Measurements from ENCODE around the gene SLC16A1.
"Not testable (repeated sequence)": the region's sequence is repeated elsewhere in the genome, so short reads cannot be mapped to it uniquely, and the experiment has no call there.

SLC16A1 gene

GRCh38 chr1:112991402-112992120 lies 35.6 kb upstream of the SLC16A1 start:
- peak overlapping the region; percentile 90 for H3K27ac ChIP-seq

GRCh38 chr1:112990271-112990670 lies 34.3 kb upstream of the SLC16A1 start:
- H3K9me3 ChIP-seq (ENCODE audit: low read depth, low read length), result no peaks in the 10 kb centered on the region
- H3K27ac ChIP-seq, result no peak overlapping the region
- peaks cover 3% of the 10 kb centered on the region; the same call in 1 of the 2 replicates for H3K36me3 ChIP-seq (ENCODE audit: insufficient read depth, low read length)
- no peak for TF ChIP-seq FOXP2 (optimal IDR thresholded peaks at IDR 0.05; ENCODE audit: control extremely low read depth, extremely low read length, insufficient read depth)
- TF ChIP-seq POLR2AphosphoS5 (IDR thresholded peaks at IDR 0.05; ENCODE audit: borderline replicate concordance, low read depth, low read length), result no peak
- TF ChIP-seq EZH2 (IDR thresholded peaks at IDR 0.05), result no peak
- H3K4me3 ChIP-seq, result no peak overlapping the region
- no peak overlapping the region for H3K9ac ChIP-seq (ENCODE audit: insufficient read length)
- no peak for DNase-seq (ENCODE audit: low read depth, low spot score)

More at GRCh38 chr1:112991402-112992120, 35.6 kb upstream of the SLC16A1 start:
- Histone ChIP-seq H3K36me3 (ENCODE audit: insufficient read depth, low read length) (no peaks in the 10 kb centered on the region), H3K4me3 (peak overlapping the region; percentile 26), H3K9me3 (ENCODE audit: low read depth, low read length) (no peaks in the 10 kb centered on the region), H3K9ac (ENCODE audit: insufficient read length) (peak overlapping the region; percentile 49)
- DNase-seq (ENCODE audit: low read depth, low spot score), result no peak
- TF ChIP-seq POLR2AphosphoS5 (IDR thresholded peaks at IDR 0.05; ENCODE audit: borderline replicate concordance, low read depth, low read length), result no peak
- TF ChIP-seq FOXP2 (optimal IDR thresholded peaks at IDR 0.05; ENCODE audit: control extremely low read depth, extremely low read length, insufficient read depth), result no peak
- no peak for TF ChIP-seq EZH2 (IDR thresholded peaks at IDR 0.05)

- DNase-seq (ENCODE audit: low read depth, low spot score), result no peak
- H3K9me3 ChIP-seq (ENCODE audit: low read depth, low read length), result no peaks in the 10 kb centered on the region
- no peak overlapping the region for H3K4me3 ChIP-seq
- no peak overlapping the region for H3K9ac ChIP-seq (ENCODE audit: insufficient read length)
- TF ChIP-seq EZH2 (IDR thresholded peaks at IDR 0.05) (no peak), FOXP2 (optimal IDR thresholded peaks at IDR 0.05; ENCODE audit: control extremely low read depth, extremely low read length, insufficient read depth) (no peak), POLR2AphosphoS5 (IDR thresholded peaks at IDR 0.05; ENCODE audit: borderline replicate concordance, low read depth, low read length) (no peak)
- H3K36me3 ChIP-seq (ENCODE audit: insufficient read depth, low read length), result peaks cover 9% of the 10 kb centered on the region; the same call in 1 of the 2 replicates
- no peak overlapping the region for H3K27ac ChIP-seq
Measured at GRCh38 chr1:112988367-112988766, 32.4 kb upstream of the SLC16A1 start.

GRCh38 chr1:112985123-112985522 lies 29.1 kb upstream of the SLC16A1 start:
- no peak overlapping the region for H3K27ac ChIP-seq
- TF ChIP-seq POLR2AphosphoS5 (IDR thresholded peaks at IDR 0.05; ENCODE audit: borderline replicate concordance, low read depth, low read length), result no peak
- no peak for TF ChIP-seq FOXP2 (optimal IDR thresholded peaks at IDR 0.05; ENCODE audit: control extremely low read depth, extremely low read length, insufficient read depth)
- TF ChIP-seq EZH2 (IDR thresholded peaks at IDR 0.05), result no peak
- no peaks in the 10 kb centered on the region for H3K9me3 ChIP-seq (ENCODE audit: low read depth, low read length)
- no peak overlapping the region for H3K9ac ChIP-seq (ENCODE audit: insufficient read length)
- peaks cover 9% of the 10 kb centered on the region; the same call in 1 of the 2 replicates for H3K36me3 ChIP-seq (ENCODE audit: insufficient read depth, low read length)
- no peak for DNase-seq (ENCODE audit: low read depth, low spot score)
- H3K4me3 ChIP-seq, result no peak overlapping the region

GRCh38 chr1:112983537-112984131 lies 27.6 kb upstream of the SLC16A1 start:
- DNase-seq (ENCODE audit: low read depth, low spot score), result no peak
- Histone ChIP-seq H3K36me3 (ENCODE audit: insufficient read depth, low read length) (peaks cover 9% of the 10 kb centered on the region; the same call in 1 of the 2 replicates), H3K9me3 (ENCODE audit: low read depth, low read length) (no peaks in the 10 kb centered on the region), H3K9ac (ENCODE audit: insufficient read length) (no peak overlapping the region), H3K4me3 (no peak overlapping the region), H3K27ac (no peak overlapping the region)
- TF ChIP-seq POLR2AphosphoS5 (IDR thresholded peaks at IDR 0.05; ENCODE audit: borderline replicate concordance, low read depth, low read length) (no peak), EZH2 (IDR thresholded peaks at IDR 0.05) (no peak), FOXP2 (optimal IDR thresholded peaks at IDR 0.05; ENCODE audit: control extremely low read depth, extremely low read length, insufficient read depth) (no peak)

DNA sequence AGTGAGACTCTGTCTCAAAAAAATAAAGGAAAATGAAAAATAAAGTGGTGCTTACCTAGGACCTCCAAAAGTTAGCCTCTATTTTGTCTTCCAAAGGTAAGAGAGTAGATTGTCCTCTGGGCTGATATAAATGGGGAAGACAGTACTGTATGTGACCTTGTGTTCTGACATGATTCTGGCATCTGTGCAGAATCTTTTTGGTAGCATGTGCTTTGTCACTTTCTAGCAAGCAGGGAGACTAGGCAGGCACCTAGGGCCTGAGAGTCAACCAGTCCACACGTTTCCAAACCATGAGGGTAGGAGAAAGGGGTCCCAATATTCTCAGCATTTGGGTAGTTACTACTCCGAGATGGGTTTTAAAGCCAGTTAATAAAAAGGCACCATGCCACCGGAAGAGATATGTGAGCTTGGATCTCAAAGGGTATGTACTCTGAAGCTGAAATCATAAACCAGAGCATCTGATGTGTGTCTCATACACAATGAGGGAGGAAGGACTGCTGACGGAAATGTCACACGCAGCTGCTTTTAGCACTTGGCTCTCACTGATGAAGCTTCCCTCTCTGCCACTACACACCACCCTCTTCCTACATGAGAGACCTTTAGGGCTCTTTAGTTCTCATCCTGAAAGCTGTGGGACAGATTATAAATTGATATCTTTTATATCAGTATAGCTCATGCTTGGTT lies 27.0 kb upstream of the SLC16A1 start:
- no peak for DNase-seq (ENCODE audit: low read depth, low spot score)
- no peak overlapping the region for H3K4me3 ChIP-seq
- H3K27ac ChIP-seq, result no peak overlapping the region
- H3K9ac ChIP-seq (ENCODE audit: insufficient read length), result no peak overlapping the region
- no peaks in the 10 kb centered on the region for H3K9me3 ChIP-seq (ENCODE audit: low read depth, low read length)
- peaks cover 9% of the 10 kb centered on the region; the same call in 1 of the 2 replicates for H3K36me3 ChIP-seq (ENCODE audit: insufficient read depth, low read length)
- TF ChIP-seq FOXP2 (optimal IDR thresholded peaks at IDR 0.05; ENCODE audit: control extremely low read depth, extremely low read length, insufficient read depth), result no peak
- TF ChIP-seq POLR2AphosphoS5 (IDR thresholded peaks at IDR 0.05; ENCODE audit: borderline replicate concordance, low read depth, low read length), result no peak
- TF ChIP-seq EZH2 (IDR thresholded peaks at IDR 0.05), result no peak

DNA sequence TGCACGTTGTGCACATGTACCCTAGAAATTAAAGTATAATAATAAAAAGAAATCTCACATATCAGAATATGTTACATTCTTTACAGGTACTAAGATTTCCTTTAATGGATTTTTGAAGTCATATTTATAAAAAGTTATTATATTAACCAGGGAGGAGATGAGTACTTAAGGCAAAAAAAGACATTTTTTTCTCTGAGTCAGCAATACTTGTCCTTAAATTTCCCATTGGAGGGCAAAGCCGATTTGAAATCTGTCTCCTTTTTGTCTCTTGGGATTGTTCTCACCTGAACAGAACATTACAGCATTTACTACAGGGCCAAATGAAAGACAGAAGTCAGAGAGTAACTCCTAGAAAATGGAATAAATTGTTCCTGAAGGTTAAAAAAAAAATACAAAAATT lies 26.3 kb upstream of the SLC16A1 start:
- H3K27ac ChIP-seq, result no peak overlapping the region
- TF ChIP-seq POLR2AphosphoS5 (IDR thresholded peaks at IDR 0.05; ENCODE audit: borderline replicate concordance, low read depth, low read length) (no peak), FOXP2 (optimal IDR thresholded peaks at IDR 0.05; ENCODE audit: control extremely low read depth, extremely low read length, insufficient read depth) (no peak), EZH2 (IDR thresholded peaks at IDR 0.05) (no peak)

GRCh38 chr1:112981834-112982233 lies 25.8 kb upstream of the SLC16A1 start:
- not testable (repeated sequence) for H3K9me3 ChIP-seq (ENCODE audit: low read depth, low read length); DNase-seq (ENCODE audit: low read depth, low spot score); H3K4me3 ChIP-seq; H3K9ac ChIP-seq (ENCODE audit: insufficient read length); H3K27ac ChIP-seq
- H3K36me3 ChIP-seq (ENCODE audit: insufficient read depth, low read length), result peaks cover 12% of the 10 kb centered on the region; the same call in 1 of the 2 replicates

More for the DNA sequence above, 26.3 kb upstream of the SLC16A1 start:
- Histone ChIP-seq H3K4me3 (no peak overlapping the region), H3K9me3 (ENCODE audit: low read depth, low read length) (no peaks in the 10 kb centered on the region), H3K36me3 (ENCODE audit: insufficient read depth, low read length) (peaks cover 9% of the 10 kb centered on the region; the same call in 1 of the 2 replicates), H3K9ac (ENCODE audit: insufficient read length) (no peak overlapping the region)
- DNase-seq (ENCODE audit: low read depth, low spot score), result no peak
